Lower leg skin (tissue), 3 donors: ENCODE data around the gene SLC35E3.

Experiments used
- POLR2A ChIP-seq, 2 donors: fragments of 450-650 bp; IDR thresholded peaks; one replicate each; pipeline ENCODE4 v1.6.1; 2016 to 2017; ENCODE audit warnings: antibody characterized with exemption in 2 of 2, mild to moderate bottlenecking in 1 of 2, moderate library complexity in 1 of 2
- TF ChIP-seq, protein P1 (sequence below), 3 donors: fragments of 450-650 bp; IDR thresholded peaks; one replicate each; pipeline ENCODE4 v1.5.1; 2016; ENCODE audit warnings: antibody characterized with exemption in 3 of 3, mild to moderate bottlenecking in 3 of 3, moderate library complexity in 2 of 3

DNA sequence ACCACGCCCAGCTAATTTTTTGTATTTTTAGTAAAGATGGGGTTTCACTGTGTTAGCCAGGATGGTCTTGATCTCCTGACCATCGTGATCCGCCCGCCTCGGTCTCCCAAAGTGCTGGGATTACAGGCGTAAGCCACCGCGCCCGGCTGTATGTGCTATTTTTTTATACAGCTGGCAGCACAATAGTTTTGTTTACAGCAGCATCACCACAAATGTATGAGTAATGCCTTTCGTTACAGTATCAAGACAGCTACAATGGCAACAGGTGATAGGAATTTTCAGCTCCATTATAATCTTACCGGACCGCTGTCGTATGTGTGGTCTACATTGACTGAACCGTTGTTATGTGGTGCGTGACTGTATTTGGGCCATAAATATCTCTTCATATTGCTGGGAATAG lies 50.4 kb downstream of the SLC35E3 start:
- TF ChIP-seq, protein P1, sequence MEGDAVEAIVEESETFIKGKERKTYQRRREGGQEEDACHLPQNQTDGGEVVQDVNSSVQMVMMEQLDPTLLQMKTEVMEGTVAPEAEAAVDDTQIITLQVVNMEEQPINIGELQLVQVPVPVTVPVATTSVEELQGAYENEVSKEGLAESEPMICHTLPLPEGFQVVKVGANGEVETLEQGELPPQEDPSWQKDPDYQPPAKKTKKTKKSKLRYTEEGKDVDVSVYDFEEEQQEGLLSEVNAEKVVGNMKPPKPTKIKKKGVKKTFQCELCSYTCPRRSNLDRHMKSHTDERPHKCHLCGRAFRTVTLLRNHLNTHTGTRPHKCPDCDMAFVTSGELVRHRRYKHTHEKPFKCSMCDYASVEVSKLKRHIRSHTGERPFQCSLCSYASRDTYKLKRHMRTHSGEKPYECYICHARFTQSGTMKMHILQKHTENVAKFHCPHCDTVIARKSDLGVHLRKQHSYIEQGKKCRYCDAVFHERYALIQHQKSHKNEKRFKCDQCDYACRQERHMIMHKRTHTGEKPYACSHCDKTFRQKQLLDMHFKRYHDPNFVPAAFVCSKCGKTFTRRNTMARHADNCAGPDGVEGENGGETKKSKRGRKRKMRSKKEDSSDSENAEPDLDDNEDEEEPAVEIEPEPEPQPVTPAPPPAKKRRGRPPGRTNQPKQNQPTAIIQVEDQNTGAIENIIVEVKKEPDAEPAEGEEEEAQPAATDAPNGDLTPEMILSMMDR (IDR thresholded peaks at IDR 0.05), result no peak
- TF ChIP-seq POLR2A (IDR thresholded peaks at IDR 0.05), result no peak
